ENCODE measurements around the gene IL31.

The IL31 gene

DNA sequence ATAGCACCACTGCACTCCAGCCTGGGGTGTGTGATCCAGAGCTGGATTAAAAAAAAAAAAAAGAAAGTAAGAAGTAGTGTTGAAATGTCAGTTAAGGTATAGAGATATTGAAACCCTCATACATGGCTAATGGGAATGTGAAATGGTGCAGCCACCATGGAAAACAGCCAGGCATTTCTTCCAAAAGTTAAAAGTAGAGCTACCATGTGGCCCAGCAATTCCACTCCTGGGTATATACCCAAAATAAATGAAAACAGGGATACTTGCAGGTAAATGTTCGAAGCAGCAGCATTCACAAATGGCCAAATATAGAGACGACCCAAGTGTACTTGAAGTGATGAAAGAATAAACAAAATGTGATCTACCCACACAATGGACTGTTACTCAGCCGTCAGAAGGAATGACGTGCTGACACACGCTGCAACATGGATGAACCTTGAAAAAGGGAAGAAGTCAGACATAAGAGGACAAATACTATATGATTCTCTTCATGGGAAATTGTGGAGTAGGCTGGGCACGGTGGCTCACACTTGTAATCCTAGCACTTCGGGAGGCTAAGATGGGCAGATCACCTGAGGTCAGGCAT, 15.2 kb downstream of the IL31 start:
- no peak for FAIRE-seq
- DNase-seq (ENCODE audit: low spot score), result no peak

GRCh38 chr12:122155705-122156104, 18.3 kb downstream of the IL31 start:
- DNase-seq (ENCODE audit: low spot score) (no peak), FAIRE-seq (no peak)

GRCh38 chr12:122152754-122153153, 21.3 kb downstream of the IL31 start:
- no peak for DNase-seq (ENCODE audit: low spot score)
- no peak for FAIRE-seq

- FAIRE-seq, result no peak
These were observed 23.8 kb downstream of the IL31 start for GRCh38 chr12:122150127-122150681.

DNA sequence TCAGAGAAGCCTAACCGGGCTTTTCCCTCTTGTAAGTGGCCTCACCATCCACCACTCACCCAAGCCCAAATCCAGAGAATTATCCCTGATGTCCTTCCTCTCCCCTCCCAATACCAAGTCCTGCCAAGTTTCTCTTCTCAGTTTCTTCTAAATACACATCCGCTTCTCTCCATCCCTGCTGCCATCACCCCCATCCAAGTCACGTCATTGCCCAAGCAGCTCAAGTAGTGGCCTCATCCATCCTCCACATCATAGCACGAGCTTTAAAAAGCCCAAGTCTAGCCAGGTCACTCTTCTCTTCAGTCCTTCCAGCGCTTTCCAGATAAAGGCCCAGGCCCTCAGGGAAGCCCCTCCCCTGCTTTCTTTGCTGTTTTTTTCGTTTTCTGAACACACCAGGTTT, 25.4 kb downstream of the IL31 start:
- no peak for FAIRE-seq

More at GRCh38 chr12:122150127-122150681, 23.8 kb downstream of the IL31 start:
- DNase-seq (ENCODE audit: low spot score), result no peak

GRCh38 chr12:122147514-122148290, 26.3 kb downstream of the IL31 start:
- no peak for FAIRE-seq
- no peak for DNase-seq (ENCODE audit: low spot score)

More for the DNA sequence above, 25.4 kb downstream of the IL31 start:
- no peak for DNase-seq (ENCODE audit: low spot score)

DNA sequence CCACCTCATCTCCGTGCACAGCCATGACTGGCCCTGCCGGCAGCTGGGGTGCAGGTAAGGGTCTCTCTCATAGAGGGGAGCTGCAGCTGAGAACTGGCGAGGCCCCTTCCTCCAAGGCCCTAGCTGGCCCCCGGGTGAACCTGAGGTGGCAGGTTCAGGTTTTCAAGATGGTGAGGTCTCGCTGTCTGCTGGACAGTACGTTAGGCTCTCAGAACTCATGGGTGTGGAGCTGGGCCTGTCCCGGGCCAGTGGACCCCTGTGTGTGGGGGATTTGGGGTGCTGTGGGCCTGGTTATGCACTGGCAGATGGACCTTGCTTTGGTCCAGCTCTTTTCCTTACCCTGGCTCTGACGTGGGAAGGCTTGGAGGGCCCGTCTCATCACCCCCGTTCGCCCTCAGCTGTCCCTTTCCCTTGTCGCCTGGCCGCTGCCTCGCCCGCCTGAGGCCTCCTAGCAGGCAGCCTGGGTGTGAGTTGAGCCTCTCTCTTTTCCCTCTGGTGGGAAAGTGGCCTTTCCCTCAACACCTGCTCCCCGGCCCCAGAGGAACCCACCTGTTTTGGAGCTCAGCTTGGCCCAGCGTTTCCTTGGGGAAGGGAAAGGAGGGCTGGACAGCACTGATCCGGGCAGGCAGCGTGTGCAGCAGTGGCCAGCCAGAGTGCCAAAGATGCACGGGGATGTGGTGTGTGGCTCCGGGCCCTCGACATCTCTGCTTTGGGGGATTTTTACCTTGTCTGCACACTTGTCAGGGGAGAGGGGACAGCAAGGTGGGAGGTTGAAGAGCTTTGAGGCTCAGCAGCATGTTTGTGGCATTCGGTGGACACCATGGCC, 28.3 kb downstream of the IL31 start:
- no peak for FAIRE-seq
- DNase-seq (ENCODE audit: low spot score), result no peak

DNA sequence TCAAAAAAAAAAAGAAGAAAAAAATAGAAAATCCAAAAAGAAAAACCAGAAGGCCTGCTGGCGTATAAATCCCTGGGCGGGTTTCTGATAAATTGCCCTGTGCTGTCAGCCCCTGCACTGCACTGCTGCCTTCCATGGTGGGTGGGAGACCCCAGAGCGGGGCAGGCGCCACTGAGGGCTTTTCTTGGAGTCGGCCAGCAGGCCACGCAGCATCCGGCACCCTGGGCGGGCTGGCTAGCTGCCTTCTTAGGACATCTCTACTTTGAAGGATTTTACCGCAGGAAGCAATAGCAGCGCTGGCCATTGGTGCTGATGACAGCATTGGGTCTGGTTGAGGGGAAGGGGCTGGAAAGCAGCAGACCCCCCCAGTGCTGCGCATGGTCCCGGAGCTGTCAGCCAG, 29.1 kb downstream of the IL31 start:
- no peak for FAIRE-seq
- DNase-seq (ENCODE audit: low spot score), result no peak

DNA sequence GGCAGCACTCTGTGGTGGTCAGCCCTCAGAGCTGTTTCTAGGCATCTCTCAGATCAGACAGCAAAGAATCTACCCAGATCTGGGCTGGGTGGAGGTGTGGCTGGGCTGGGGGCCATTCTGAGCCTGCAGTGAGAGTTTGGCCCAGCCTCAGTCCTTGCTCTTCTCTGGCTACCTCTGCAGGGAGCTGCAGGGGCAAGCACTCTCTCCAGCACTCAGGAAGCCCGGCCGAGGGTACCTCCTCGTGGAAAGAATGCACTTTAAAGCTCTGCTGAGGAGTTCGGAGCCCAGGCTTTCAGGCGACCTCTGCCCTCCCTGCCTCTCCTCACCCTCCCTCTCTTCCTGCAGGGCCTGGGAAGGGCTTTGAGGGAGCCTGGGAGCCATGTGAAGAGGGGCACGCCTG, 31.2 kb downstream of the IL31 start:
- DNase-seq (ENCODE audit: low spot score) (no peak), FAIRE-seq (no peak)

- no peak for DNase-seq (ENCODE audit: low spot score)
- no peak for FAIRE-seq
These were observed 31.9 kb downstream of the IL31 start for GRCh38 chr12:122141911-122142725.

- DNase-seq (ENCODE audit: low spot score) (no peak), FAIRE-seq (no peak)
These were observed 33.4 kb downstream of the IL31 start for GRCh38 chr12:122140467-122141257.

GRCh38 chr12:122139941-122140340, 34.1 kb downstream of the IL31 start:
- no peak for DNase-seq (ENCODE audit: low spot score)
- no peak for FAIRE-seq

- DNase-seq (ENCODE audit: low spot score), result no peak
- no peak for FAIRE-seq
These were observed 34.8 kb downstream of the IL31 start for GRCh38 chr12:122139266-122139665.

DNA sequence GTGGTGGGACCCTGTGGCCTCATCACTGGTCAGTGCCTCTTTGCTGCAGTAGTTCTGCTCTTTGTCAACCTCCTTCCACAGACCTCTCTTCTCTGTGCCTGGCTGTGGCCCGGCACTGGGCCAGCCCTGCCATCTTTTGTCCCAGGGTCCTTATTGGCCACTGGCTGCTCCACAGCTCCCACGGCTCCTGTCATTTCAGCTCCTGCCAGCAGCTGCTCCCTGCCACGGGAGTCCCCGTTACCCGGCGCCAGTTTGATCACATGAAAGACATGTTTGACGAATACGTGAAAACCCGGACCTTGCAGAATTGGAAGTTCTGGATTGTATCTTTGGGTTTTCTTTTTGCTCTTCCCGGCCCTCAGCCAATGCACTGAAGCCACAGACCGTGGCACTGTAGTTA, 35.4 kb downstream of the IL31 start:
- DNase-seq (ENCODE audit: low spot score) (no peak), FAIRE-seq (no peak)

- FAIRE-seq, result no peak
- no peak for DNase-seq (ENCODE audit: low spot score)
These were observed 35.8 kb downstream of the IL31 start for GRCh38 chr12:122138181-122138580.

DNA sequence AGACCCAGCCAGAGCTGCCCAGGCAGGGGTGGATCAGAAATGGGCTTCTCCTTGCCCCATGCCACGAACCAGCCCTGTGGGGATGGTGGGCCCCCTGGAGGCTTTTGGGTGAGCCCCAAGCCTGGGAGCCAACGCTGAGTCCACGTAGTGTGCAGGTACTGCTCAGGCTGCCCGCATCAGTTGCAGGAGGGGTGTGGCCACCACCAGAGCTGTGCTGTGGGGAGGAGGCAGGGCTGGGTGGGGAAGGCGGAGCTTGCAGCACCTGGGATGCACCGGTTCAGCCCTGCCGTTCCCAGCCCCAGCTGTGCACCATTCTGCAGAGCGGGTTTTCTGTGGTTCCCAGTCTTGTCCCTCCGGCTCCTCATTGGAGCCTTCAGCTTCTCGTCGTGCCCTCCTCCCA, 36.3 kb downstream of the IL31 start:
- FAIRE-seq (no peak), DNase-seq (ENCODE audit: low spot score) (no peak)

DNA sequence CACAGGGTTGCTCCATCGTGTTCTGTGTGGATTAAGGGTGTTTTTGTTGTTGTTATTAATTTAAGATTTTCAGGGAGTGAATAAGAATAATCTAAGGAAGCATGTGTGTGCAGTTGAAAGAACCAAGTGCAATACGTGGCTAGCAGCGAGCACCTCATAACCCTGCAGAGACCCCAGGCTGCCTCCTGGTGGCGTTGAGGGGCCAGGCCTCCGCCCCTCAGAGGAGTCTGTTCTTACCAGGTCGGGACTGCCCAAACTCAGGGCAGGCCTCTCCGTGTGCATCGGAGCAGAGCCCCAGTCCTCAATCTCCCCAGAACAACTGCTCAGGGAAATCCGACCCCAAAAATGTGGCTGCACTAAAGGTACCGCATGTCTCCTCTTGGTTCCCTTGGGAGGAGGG, 36.8 kb downstream of the IL31 start:
- FAIRE-seq, result no peak
- DNase-seq (ENCODE audit: low spot score), result no peak

GRCh38 chr12:122135437-122136031, 38.5 kb downstream of the IL31 start:
- FAIRE-seq, result no peak
- no peak for DNase-seq (ENCODE audit: low spot score)

- FAIRE-seq, result no peak
- no peak for DNase-seq (ENCODE audit: low spot score)
These were observed 40.6 kb downstream of the IL31 start for GRCh38 chr12:122133192-122133950.
